GM18858 (cell line): ENCODE measurements around the gene ANKEF1.

Source experiments
- ATAC-seq: cut with Tn5 transposase; IDR thresholded peaks from one replicate; pipeline ENCODE4 v1.9.1; 2021; ENCODE audit not compliant: unreplicated experiment

The ANKEF1 gene

GRCh38 chr20:10034717-10035571 lies at the start of gene ANKEF1:
TSS of gene ANKEF1 (plus strand) at chr20:10034987. CDS start at chr20:10038302, 3,315 bp downstream.
- peak; percentile 78 for ATAC-seq

GRCh38 chr20:9985281-9985680 lies 49.5 kb upstream of the ANKEF1 start:
- no peak for ATAC-seq

GRCh38 chr20:9985773-9986172 lies 49.0 kb upstream of the ANKEF1 start:
- ATAC-seq = no peak

GRCh38 chr20:9989066-9989724 lies 45.6 kb upstream of the ANKEF1 start:
- no peak for ATAC-seq

GRCh38 chr20:9993137-9993536 lies 41.6 kb upstream of the ANKEF1 start:
- no peak for ATAC-seq

GRCh38 chr20:9994676-9995075 lies 40.1 kb upstream of the ANKEF1 start:
- no peak for ATAC-seq

- no peak for ATAC-seq
Measured at GRCh38 chr20:9995510-9996272, 39.1 kb upstream of the ANKEF1 start.

- ATAC-seq = no peak
Measured at GRCh38 chr20:9996944-9997343, 37.8 kb upstream of the ANKEF1 start.

- ATAC-seq = peak; percentile 65
Measured at GRCh38 chr20:9999645-10000044, 35.1 kb upstream of the ANKEF1 start.

GRCh38 chr20:10002866-10003265 lies 31.9 kb upstream of the ANKEF1 start:
- ATAC-seq = no peak

- no peak for ATAC-seq
Measured at GRCh38 chr20:10004900-10005299, 29.9 kb upstream of the ANKEF1 start.

GRCh38 chr20:10005885-10006284 lies 28.9 kb upstream of the ANKEF1 start:
- ATAC-seq = no peak

GRCh38 chr20:10006447-10007090 lies 28.2 kb upstream of the ANKEF1 start:
- ATAC-seq = no peak

- ATAC-seq = no peak
Measured at GRCh38 chr20:10007158-10007557, 27.6 kb upstream of the ANKEF1 start.

- no peak for ATAC-seq
Measured at GRCh38 chr20:10007747-10008146, 27.0 kb upstream of the ANKEF1 start.

- no peak for ATAC-seq
Measured at GRCh38 chr20:10012464-10012863, 22.3 kb upstream of the ANKEF1 start.

GRCh38 chr20:10014431-10014830 lies 20.4 kb upstream of the ANKEF1 start:
- no peak for ATAC-seq

- ATAC-seq = no peak
Measured at GRCh38 chr20:10020937-10021336, 13.8 kb upstream of the ANKEF1 start.

GRCh38 chr20:10022625-10023024 lies 12.2 kb upstream of the ANKEF1 start:
- ATAC-seq = peak; percentile 44

- ATAC-seq = no peak
Measured at GRCh38 chr20:10023911-10024310, 10.9 kb upstream of the ANKEF1 start.
